HG02938 (cell line): ENCODE data around the gene HSD3B2.
"Not testable (repeated sequence)": the region's sequence is repeated elsewhere in the genome, so short reads cannot be mapped to it uniquely, and the experiment has no call there.

ENCODE experiments used
- ATAC-seq: cut with Tn5 transposase; IDR thresholded peaks from one replicate; pipeline ENCODE4 v1.9.1; 2021; ENCODE audit warnings: mild to moderate bottlenecking, moderate library complexity; ENCODE audit not compliant: unreplicated experiment

HSD3B2 gene

DNA sequence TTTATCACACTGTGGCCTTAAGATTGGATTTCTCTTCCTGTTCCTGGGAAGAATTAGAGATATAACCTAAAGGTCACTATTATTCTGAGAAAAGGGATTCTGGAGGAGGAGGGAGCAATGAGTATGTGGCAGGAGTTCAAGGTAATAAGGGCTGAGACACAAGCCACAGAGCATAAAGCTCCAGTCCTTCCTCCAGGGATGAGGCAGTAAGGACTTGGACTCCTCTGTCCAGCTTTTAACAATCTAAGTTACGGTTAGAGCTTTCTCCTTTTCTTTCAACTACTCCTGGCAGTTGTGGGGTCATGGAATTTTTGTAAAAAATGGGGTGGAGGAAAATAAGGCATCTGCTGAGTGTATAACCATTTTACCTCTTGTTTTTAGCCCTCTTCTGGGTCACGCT, at the start of gene HSD3B2:
Gene HSD3B2 (plus strand): TSS at position 201 of the 400 bp plus-strand sequence. CDS start 270 bp downstream, outside the sequence.
- no peak for ATAC-seq

DNA sequence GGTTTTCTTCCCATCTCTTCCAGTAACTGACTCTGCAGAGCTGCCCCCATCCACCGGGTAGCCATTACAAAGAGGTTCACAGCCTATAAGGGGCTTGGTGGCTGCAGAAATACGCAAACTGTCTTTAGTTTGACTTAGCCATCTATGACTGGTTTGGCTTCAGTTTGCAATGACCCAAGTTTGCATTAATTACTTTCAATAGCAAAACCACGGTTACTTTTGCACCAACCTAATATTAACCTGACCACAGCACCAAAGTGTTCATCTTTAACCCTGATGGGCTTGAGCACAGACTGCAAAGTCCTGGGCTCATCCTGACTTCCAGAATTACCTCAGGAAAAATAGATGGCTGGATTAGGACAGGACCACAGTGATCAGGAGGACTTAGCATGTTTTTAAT, 48.5 kb upstream of the HSD3B2 start:
- ATAC-seq = no peak

DNA sequence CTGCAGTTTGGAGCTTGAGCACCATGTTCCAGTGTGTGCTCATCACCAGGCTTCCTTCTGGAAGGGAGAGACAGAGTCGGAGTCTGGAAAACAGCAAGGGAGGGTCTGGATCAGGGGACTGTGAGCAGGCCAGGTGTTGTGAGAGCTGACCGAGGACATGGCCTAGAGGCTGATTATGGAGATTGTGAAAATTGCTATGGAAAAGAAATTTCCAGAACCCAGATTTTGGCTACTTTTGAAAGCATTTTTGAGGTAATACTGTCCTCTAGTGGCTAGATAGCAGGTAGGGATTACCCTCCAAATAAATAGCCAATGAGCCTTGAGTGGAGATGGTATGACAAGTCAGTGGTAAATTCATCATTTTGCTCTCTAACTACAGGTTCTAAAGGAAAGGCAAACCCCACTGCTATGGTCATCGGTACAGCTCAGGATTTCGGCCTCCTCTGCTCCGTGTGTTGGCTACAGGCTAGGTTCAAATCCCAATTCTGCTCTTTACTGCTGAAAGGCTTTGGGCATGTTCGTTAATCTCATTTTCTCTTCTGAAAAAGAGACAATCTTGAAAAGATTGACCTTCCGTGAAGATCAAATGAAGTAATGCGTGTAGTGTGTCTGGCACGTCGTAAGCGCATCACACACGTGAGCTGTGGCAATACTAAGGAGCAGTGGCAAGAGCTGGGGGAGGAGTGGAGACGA, 47.4 kb upstream of the HSD3B2 start:
- no peak for ATAC-seq

DNA sequence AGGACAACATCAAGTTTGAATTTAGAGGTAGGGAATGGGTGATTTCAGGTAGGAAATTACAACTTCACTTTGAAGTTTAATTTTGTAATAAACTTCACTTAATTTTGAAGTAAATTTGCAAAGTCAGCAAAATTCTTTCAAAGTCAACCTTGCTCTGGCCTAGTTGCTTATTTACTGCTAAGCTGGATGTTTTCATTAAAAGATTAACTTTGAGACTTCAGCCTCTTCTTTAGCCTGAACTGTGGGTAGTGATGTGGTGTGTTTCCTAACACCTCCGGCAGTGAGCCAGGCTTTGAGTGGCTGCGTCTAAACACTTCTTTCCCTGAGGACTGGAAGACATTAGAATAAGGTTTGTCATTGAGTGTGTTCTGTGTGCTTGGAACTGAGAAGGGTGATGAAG, 46.4 kb upstream of the HSD3B2 start, which contains the start of gene HAO2:
Gene HAO2 (plus strand): TSS at position 232 of the 400 bp plus-strand sequence. CDS start 12,301 bp downstream, outside the sequence.
- ATAC-seq = no peak

DNA sequence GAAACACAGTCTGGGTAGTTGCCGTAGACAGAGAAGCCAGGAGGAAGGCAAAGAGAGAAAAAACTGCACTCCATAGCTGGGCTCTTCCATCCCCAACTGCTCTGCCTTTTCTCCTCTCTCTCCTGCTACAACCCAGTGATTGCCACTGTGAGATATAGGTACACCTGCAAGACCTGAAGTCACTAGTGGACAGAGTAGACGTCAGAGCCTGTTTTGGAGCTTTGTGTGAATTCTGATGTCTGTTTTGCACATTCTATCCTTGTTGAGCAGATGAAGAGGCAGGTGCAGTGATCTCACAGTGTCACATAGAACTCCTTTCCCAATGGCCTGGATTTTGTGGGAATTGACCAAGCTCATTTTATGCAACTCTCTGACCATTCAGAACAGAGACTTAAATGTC, 44.2 kb upstream of the HSD3B2 start:
- ATAC-seq = no peak

DNA sequence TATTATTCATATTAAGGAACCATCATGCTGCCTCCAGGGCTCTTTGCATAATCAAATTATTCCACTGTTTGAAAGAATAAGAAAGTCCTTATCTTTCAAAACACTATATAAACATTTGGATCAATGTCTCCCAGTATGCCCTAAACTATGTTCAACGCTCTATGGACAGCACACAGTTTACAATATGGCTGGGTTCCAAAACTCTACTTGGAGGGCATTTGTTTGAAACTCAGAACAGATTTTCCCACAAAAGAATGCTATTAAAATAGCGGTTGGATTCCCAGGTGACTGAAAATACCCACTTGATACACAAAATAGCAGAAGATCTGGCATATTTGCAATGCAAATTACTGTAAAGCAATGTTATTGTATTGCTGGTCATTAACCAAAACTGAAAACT, 43.1 kb upstream of the HSD3B2 start:
- no peak for ATAC-seq

DNA sequence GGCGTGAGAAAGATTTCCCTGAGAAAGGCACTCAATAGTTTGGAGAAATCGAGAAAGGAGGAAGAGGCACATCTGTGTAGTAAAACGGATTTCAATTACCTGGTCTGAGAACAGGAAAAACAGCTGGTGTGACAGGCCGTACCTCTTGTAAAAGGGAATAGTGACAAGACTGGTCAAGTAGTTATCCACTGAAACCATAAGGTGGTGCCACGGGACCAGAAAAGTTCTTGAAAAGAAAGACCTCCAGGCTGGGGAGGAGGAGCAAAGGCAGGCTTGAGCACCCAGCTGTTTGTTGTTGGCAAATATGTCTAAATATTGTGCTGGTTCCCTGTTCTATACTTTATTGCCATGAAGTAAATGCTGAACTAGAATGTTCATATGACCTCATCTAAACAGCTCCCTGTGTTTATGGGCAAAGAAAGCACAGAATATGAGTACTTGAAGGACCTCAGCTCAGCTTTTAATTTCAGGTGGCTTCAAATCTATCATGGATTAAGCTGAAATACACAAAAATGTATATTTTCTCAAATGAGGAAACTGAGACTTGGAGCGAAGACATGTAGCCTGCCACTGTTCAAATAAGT, 42.4 kb upstream of the HSD3B2 start:
- no peak for ATAC-seq

DNA sequence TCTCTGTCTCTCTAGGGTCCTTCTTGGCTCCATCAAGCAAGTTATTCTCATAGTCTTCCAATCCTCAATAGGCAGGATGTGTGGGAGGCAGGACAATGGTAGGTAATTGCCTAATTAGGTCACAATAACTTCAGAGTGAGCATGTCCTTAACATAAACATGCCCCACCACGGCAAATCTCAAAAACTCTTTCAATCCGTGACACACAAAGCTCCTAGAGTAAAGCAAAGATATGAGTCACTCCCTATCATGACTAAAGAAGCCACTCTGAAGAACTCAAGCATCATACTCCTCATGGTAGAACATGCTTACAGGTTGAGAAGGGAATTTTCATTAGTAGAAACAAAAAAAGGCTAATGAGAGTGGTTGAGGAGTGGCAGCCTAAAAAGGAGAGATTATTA, 41.5 kb upstream of the HSD3B2 start:
- no peak for ATAC-seq

DNA sequence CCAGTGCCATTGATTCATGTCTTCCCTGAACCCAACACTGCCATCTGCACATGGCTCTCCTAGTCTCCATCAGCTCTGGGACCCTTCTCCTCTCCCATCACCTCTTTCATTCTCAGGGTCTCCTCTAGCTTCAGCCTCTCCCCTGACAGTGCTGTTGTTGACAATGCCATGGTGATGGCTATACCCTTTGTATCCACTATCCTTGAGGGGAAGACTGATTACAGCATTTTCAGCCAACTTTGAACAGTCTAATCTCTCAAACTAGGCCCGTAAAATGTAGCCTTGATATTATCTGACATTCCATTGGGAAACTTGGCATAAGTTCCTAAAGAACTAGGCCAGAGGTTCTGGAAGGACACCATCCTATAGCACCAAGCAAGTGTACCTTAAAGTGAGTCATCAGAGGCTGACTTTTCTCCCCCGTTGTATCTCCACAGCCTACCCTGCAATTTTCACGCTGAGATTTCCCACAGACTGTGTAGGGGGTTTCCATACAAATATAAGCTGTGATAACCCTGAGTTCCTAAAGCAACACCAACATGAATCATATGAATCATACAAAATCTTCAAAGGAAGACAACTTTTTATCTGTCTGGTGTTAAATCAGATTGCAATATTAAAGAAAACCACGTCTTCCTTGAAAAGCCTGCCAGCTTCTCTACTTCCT, 40.6 kb upstream of the HSD3B2 start:
- ATAC-seq = no peak

DNA sequence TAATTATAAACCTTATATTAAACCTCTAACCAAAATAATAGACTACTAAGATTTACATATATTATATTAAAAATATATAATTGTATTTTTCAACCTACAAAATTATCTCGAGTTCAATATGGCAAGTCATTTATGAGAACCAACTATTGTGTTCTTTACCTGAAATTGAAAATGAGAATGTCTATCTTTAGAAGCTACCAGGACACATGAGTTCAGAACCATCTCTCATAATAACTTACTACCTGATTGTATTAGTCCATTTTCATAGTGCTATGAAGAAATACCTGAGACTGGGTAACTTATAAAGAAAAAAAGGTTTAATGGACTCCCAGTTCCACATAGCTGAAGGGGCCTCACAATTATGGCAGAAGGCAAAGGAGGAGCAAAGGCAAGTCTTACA, 39.6 kb upstream of the HSD3B2 start:
- no peak for ATAC-seq

DNA sequence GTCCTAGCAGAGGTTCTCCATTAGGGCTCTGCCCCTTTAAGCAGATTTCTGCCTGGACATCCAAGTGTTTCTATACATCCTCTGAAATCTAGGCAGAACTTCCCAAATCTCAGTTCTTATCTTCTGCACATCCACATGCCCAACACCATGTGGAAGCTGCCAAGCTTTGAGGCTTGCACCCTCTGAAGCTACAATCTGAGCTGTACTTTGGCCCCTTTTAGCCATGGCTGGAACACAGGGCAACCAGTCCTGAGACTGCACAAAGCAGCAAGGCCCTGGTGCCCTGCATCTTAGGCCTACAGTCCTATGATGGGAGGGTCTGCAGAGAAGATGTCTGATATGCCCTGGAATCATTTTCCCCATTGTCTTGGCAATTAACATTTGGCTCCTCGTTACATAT, 38.4 kb upstream of the HSD3B2 start:
- no peak for ATAC-seq

DNA sequence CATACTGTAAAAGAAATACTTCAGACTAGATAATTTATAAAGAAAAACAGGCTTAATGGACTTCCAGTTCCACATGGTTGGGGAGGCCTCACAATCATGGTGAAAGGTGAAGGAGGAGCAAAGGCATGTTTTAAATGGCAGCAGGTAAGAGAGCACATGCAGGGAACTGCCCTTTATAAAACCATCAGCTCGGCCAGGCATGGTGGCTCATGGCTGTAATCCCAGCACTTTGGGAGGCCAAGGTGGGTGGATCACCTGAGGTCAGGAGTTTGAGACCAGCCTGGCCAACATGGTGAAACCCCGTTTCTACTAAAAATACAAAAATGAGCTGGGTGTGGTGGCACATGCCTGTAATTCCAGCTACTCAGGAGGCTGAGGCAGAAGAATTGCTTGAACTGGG, 37.4 kb upstream of the HSD3B2 start:
- not testable (repeated sequence) for ATAC-seq

DNA sequence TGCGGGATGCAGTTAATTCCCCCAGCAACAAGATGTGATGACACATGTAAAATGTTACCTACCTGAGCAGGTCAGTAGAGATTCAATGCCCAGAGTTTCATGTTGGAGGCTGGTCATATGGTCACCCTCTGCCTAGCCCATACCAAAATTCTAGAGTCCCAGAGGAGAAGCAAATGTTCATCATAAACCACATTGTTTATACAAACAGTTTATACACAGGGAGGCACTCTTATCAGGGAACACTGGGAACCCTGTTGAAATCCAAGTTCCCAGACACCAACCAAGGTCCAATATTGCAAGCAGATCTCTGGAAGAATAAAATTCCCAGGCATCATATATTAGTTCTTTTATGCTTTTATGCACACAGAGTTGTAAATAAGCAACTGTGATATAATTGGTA, 35.8 kb upstream of the HSD3B2 start:
- ATAC-seq = no peak

DNA sequence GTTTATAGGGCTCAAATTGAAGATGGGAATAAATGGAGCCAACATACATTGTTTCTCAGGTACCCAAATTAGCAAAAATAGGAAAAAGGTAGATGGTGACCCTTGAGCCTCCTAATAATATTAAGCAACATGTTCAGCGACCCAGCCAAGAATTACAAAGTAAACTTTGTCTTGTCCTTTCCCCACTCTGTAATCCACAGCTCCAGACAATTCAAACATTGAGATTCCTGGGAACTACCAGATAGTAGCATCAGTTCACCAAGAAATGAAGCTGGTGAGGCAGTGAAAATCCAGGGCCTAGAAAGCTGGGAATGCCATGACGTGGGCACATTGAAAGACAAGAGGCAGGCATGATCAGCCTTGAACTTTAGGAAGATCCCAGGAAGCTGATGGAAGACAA, 34.6 kb upstream of the HSD3B2 start:
- no peak for ATAC-seq

DNA sequence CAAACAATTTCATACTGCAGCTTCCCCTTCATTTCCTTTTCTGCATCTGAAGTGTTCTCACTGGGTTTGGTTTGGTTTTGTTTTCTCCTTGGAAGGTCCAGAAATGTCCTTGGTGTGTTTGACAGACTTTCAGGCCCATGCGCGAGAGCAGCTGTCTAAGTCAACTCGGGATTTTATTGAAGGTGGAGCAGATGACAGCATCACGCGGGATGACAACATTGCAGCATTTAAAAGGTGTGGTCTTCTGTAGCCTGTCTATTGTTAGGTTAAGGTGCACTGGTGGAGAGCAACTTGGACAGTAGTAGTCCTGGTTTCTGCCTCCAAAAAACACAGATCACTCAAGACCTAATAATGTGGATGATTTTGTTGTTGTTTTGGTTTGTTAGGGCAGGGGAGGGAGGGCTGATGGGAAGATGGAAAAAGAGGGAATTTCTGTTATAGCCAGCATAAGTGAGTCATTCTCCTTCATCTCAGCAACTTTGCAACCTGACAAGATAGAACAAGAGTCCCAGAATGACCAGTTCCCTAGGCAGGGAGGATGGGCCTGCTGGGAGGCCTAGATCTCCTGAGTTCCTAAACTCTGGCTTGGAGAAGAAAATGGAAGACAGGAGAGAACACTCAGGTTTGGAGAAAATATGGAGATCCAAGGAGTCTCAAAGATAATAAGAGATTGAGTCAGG, 33.8 kb upstream of the HSD3B2 start:
- ATAC-seq = no peak

DNA sequence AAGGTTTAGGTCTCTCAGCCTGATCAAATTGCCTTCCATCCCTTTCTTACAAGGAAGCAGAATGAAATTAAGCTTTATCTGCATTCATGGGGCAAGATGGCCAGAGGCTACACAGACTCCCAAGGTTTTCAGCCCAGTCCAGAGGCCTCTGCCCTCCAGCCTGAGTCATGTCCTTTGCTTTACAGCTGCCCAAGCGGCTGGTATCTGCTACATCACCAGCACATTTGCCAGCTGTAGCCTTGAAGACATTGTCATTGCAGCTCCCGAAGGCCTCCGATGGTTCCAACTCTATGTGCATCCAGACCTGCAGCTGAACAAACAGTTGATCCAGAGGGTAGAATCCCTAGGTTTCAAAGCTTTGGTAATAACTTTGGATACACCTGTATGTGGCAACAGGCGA, 30.4 kb upstream of the HSD3B2 start:
- ATAC-seq = no peak

DNA sequence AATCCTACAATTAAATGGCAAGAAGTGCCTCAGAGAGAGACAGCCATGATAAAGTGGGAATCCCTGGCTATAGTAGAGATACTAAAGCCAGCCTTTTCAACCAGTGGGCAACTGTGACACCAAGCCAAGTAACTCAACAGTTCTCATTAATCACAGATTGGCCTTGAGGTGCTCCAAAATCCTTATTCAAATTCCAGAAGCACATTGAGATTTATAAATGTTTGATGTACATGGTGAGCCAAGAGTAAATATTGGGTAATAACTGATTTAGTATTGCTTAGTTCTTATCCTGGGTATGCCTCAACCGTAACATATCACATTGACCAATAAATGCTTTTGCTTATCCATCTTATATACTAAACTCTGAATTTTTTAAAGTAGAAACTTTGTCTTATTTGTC, 29.3 kb upstream of the HSD3B2 start:
- no peak for ATAC-seq

DNA sequence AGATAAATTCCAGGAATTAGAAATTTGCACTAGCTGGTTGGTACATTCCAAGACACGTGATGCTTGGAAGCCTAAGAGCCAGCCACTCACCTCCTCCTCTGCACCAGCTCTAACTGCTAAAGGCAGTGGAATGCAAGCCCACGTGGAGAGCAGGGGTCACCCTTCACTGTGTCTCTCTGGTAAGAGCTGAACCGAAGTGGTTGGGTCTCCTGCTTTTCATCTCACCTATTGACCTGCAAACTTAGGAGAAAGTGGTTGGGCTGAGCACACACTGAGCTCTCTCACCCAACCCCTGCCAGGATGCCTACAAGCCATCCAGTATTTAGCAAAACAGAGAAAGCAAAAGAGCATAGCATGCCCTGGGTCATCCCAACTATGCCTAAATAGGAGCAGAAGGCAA, 27.1 kb upstream of the HSD3B2 start:
- ATAC-seq = no peak

DNA sequence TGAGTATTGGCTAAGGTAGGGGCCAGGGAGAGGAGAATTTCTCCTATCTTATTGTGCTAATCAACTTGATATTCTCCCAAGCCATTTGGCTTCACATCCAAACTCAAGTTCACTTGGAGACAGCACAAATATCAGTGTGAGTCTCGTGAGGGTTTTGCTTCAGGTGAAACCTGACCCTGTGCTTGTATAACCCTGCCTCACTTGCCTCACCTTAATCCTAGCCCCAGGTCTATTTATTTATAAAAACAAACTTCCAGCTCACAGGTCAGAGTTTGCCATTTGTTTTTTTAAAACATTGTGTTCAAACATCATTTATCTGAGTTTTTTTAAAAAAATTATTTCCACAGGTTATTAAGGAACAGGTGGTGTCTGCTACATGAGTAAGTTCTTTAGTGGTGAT, 26.5 kb upstream of the HSD3B2 start:
- no peak for ATAC-seq

DNA sequence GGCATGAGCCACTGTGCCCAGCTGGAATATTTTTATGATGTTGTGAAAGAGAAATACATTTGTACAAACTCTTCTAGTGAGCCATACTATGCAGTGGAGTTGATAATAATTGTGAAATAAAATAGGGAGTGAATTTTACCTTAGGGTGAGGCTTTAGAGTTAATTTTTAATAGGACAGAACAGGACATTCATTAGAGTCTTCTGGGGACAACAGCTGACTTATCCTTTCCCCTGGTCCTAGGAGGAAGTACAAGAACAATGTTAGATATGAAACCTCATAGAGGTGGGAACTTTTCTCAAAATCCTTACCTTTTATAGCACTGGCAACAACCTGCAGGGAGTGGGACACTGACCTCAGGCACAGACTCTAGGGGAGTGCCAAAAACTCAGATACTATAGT, 24.4 kb upstream of the HSD3B2 start:
- ATAC-seq = no peak

DNA sequence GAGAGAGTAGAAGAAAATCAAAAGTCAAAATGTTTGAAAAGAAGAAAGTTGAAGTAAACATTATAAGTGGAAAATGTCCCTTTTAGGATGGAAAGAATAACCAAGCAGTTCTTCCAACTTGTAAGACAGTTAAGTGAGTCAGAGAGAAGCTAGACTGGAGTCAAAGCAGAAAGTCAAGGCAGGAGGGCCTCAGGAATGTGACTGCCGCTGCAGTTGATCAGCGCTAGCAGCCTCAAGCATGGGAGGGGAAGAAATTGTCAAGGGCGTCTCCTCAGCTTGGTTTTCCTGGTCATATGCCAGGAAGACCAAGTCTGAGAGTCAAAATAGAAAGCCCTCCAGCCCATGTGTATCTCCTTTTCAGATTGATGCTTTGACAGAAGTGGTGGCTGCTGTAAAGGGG, 23.2 kb upstream of the HSD3B2 start:
- ATAC-seq = no peak

DNA sequence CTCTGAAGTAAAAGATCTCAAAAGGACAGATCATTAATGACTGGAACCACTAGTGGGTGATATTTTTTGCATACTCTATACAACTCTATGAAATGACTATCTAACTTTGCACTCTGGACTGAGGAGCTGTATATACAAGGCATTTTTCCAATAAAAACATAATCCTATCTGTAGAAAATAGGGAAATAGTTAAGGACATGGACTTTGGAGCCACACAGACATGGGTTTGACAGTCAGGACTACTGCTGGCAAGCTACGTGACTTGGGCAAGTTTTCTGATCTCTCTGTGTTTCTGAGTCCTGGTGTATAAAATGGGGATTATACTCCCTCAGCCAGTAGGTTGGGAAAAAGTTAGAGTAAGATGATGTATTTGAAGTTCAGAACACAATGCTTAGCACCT, 20.9 kb upstream of the HSD3B2 start:
- no peak for ATAC-seq
